ENCODE data around the gene EHMT1. TPM values are rescaled to one million over a fixed set of nuclear protein-coding genes. Genes with fewer than 3 reads are reported as not detected.
A peak's percentile ranks its signal among the peaks of the same experiment; 100 is the strongest.

Gene EHMT1
- total and polyA plus RNA-seq, 2 donors from 2014 or later, result 15.8 to 92.9 TPM

DNA sequence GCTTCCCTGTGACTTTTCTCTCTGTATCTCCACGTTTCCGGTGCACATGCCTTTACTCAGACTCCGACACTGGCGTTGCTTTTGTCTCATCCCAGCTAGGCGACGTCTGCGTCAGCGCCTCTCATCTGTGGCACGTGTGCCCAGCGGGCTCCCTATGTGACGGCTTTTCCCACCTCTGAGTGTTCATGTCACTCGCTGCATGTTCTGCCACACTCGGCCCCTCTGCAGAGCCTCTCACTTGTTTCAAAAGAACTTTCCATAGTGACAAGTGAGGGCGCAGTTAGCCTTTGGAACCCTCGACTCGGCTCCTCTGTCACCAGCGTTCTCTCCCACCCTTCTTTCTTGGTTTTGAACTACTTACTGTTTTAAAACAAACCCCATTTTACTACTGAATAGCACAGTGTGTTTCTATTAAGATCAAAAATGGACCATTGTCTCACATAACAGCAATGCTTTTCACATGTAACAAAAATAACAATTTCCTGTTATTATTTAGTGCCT lies 145.4 kb downstream of the EHMT1 start:
- FAIRE-seq (no peak), DNase-seq (peak in 1 of 5 donors; percentile 57)
- H3K36me3 ChIP-seq (ENCODE audit: control insufficient read depth in 2 of 3, insufficient read depth in 3 of 3, low read length in 3 of 3), result peaks cover 4 to 8% (median 5%) of the 10 kb centered on the region in 3 donors
- H3K9ac ChIP-seq (ENCODE audit: low read length in 3 of 3), result no peak overlapping the region
- intact Hi-C loops (cut with DNase I), result no loop called here
- TF ChIP-seq, protein P1, sequence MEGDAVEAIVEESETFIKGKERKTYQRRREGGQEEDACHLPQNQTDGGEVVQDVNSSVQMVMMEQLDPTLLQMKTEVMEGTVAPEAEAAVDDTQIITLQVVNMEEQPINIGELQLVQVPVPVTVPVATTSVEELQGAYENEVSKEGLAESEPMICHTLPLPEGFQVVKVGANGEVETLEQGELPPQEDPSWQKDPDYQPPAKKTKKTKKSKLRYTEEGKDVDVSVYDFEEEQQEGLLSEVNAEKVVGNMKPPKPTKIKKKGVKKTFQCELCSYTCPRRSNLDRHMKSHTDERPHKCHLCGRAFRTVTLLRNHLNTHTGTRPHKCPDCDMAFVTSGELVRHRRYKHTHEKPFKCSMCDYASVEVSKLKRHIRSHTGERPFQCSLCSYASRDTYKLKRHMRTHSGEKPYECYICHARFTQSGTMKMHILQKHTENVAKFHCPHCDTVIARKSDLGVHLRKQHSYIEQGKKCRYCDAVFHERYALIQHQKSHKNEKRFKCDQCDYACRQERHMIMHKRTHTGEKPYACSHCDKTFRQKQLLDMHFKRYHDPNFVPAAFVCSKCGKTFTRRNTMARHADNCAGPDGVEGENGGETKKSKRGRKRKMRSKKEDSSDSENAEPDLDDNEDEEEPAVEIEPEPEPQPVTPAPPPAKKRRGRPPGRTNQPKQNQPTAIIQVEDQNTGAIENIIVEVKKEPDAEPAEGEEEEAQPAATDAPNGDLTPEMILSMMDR (IDR thresholded peaks at IDR 0.05; ENCODE audit: borderline replicate concordance, extremely low read depth, insufficient read depth), result no peak
- no peaks in the 10 kb centered on the region for H3K27me3 ChIP-seq (ENCODE audit: control insufficient read depth, insufficient read depth, low read length)
- no peak overlapping the region for H3K27ac ChIP-seq (ENCODE audit: low read depth in 2 of 2, low read length in 2 of 2)
- H3K4me3 ChIP-seq (ENCODE audit: low read length in 3 of 3), result no peak overlapping the region
- no peaks in the 10 kb centered on the region for H3K9me3 ChIP-seq (ENCODE audit: control insufficient read depth in 2 of 3, insufficient read depth in 1 of 3, low read length in 3 of 3)
- peaks cover 0 to 7% (median 0%) of the 10 kb centered on the region in 3 donors for H3K4me1 ChIP-seq (ENCODE audit: control insufficient read depth in 2 of 3, insufficient read depth in 2 of 3, low read depth in 1 of 3, low read length in 3 of 3)

DNA sequence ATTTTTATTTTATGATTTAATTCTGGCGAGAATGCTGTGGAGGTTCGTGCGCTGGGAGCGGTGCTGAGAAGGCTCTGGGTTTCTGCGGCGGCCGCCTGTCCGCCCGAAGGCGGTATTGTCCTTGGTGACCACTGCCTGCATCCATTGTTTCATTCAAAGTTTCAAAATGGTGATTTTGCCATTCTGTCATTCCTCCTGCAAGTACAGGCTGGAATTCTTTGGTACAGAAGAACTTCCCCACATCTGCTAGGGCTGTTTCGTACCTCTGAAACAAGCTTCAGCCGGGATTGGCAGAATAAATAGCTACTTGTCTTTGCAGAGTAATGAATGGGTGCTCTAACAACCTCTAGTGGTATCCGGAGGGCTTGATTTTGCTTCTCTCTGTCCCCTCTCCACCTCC lies 146.2 kb downstream of the EHMT1 start:
- Histone ChIP-seq H3K27me3 (ENCODE audit: control insufficient read depth, insufficient read depth, low read length) (no peaks in the 10 kb centered on the region), H3K9ac (ENCODE audit: low read length in 3 of 3) (no peak overlapping the region), H3K27ac (ENCODE audit: low read depth in 2 of 2, low read length in 2 of 2) (no peak overlapping the region), H3K9me3 (ENCODE audit: control insufficient read depth in 2 of 3, insufficient read depth in 1 of 3, low read length in 3 of 3) (no peaks in the 10 kb centered on the region), H3K4me3 (ENCODE audit: low read length in 3 of 3) (no peak overlapping the region), H3K36me3 (ENCODE audit: control insufficient read depth in 2 of 3, insufficient read depth in 3 of 3, low read length in 3 of 3) (peaks cover 4 to 6% (median 5%) of the 10 kb centered on the region in 3 donors), H3K4me1 (ENCODE audit: control insufficient read depth in 2 of 3, insufficient read depth in 2 of 3, low read depth in 1 of 3, low read length in 3 of 3) (peaks cover 0 to 7% (median 0%) of the 10 kb centered on the region in 3 donors)
- TF ChIP-seq, protein P1 (IDR thresholded peaks at IDR 0.05; ENCODE audit: borderline replicate concordance, extremely low read depth, insufficient read depth), result no peak
- FAIRE-seq (no peak), DNase-seq (peak in 2 of 5 donors; percentile 9 to 38)
- intact Hi-C loops (cut with DNase I), result no loop called here

DNA sequence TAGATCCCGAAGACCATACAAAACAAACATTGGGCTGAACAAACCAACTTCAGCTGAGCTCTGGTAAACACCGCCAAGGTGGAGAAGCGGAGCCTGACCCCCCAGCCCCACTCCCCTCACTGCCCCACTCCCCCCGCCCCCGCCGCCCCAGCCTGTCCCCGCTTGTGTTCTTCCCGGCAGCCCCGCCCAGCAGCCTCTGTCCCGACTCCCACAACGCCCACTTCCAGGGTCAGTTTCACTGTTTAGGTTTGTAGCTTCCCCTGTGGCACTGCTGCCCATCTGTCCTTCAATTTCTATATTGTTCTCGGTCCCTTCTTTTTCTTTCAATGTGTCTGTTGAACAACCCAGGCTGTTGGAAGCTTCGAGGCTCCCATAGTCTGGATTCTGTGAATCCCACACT lies 146.7 kb downstream of the EHMT1 start:
- Histone ChIP-seq H3K27me3 (ENCODE audit: control insufficient read depth, insufficient read depth, low read length) (no peaks in the 10 kb centered on the region), H3K9ac (ENCODE audit: low read length in 3 of 3) (no peak overlapping the region), H3K36me3 (ENCODE audit: control insufficient read depth in 2 of 3, insufficient read depth in 3 of 3, low read length in 3 of 3) (peaks cover 4 to 7% (median 5%) of the 10 kb centered on the region in 3 donors), H3K9me3 (ENCODE audit: control insufficient read depth in 2 of 3, insufficient read depth in 1 of 3, low read length in 3 of 3) (no peaks in the 10 kb centered on the region), H3K27ac (ENCODE audit: low read depth in 2 of 2, low read length in 2 of 2) (no peak overlapping the region), H3K4me3 (ENCODE audit: low read length in 3 of 3) (no peak overlapping the region), H3K4me1 (ENCODE audit: control insufficient read depth in 2 of 3, insufficient read depth in 2 of 3, low read depth in 1 of 3, low read length in 3 of 3) (peaks cover 0 to 7% (median 0%) of the 10 kb centered on the region in 3 donors)
- intact Hi-C loops (cut with DNase I), result no loop called here
- FAIRE-seq, result no peak
- peak in 1 of 5 donors; percentile 39 for DNase-seq
- TF ChIP-seq, protein P1 (IDR thresholded peaks at IDR 0.05; ENCODE audit: borderline replicate concordance, extremely low read depth, insufficient read depth), result no peak

DNA sequence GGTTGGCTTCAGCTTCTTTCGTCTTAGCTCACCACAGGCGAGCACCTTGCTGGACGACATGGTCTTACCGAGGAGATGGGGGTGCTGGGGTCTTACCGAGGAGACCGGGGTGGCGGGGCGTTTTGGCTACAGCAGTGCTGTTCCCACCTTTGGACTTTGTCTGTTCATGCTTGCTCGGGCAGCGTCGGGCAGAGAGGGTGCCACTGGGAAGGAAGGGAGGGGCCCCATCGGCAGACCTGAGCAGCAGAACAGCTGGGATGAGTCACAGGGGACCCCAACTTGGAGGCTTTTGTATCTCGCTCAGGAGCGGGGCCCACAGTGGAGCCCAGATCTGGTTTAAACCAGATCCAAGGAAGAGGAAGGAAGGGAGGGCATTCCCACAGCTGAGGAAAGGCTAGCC lies 152.8 kb downstream of the EHMT1 start:
- peaks cover 2 to 19% (median 16%) of the 10 kb centered on the region in 3 donors for H3K36me3 ChIP-seq (ENCODE audit: control insufficient read depth in 2 of 3, insufficient read depth in 3 of 3, low read length in 3 of 3)
- H3K27me3 ChIP-seq (ENCODE audit: control insufficient read depth, insufficient read depth, low read length), result no peaks in the 10 kb centered on the region
- no peak overlapping the region for H3K27ac ChIP-seq (ENCODE audit: low read depth in 2 of 2, low read length in 2 of 2)
- no peaks in the 10 kb centered on the region for H3K9me3 ChIP-seq (ENCODE audit: control insufficient read depth in 2 of 3, insufficient read depth in 1 of 3, low read length in 3 of 3)
- TF ChIP-seq, protein P1 (IDR thresholded peaks at IDR 0.05; ENCODE audit: borderline replicate concordance, extremely low read depth, insufficient read depth), result no peak
- peaks cover 0 to 2% (median 0%) of the 10 kb centered on the region in 3 donors for H3K4me1 ChIP-seq (ENCODE audit: control insufficient read depth in 2 of 3, insufficient read depth in 2 of 3, low read depth in 1 of 3, low read length in 3 of 3)
- no peak for FAIRE-seq
- no peak overlapping the region for H3K9ac ChIP-seq (ENCODE audit: low read length in 3 of 3)
- DNase-seq, result no peak
- H3K4me3 ChIP-seq (ENCODE audit: low read length in 3 of 3), result peak overlapping the region in 1 of 3 donors; percentile 11
- intact Hi-C loops (cut with DNase I), result no loop called here

Measured in kidney (tissue), 14 donors.